ENCODE data around the gene ONECUT3.
"Not testable (repeated sequence)": the region's sequence is repeated elsewhere in the genome, so short reads cannot be mapped to it uniquely, and the experiment has no call there.

The ONECUT3 gene

GRCh38 chr19:1760786-1761527 lies 7.7 kb downstream of the ONECUT3 start:
- not testable (repeated sequence) for H3K79me1 ChIP-seq (replicated peaks; ENCODE audit: low read length, poor library complexity, severe bottlenecking); H3K27ac ChIP-seq (ENCODE audit: low read length, poor library complexity, severe bottlenecking); DNase-seq; H2AK5ac ChIP-seq (ENCODE audit: low read length, severe bottlenecking); H3K4me1 ChIP-seq (ENCODE audit: control insufficient read depth, insufficient read depth, low read depth, low read length); H3K4ac ChIP-seq (ENCODE audit: low read depth in 1 of 2, low read length in 2 of 2); H3K18ac ChIP-seq (ENCODE audit: low read depth in 1 of 2, low read length in 2 of 2); H3K14ac ChIP-seq (ENCODE audit: low read length in 2 of 2); H3K4me2 ChIP-seq (ENCODE audit: low read length, poor library complexity, severe bottlenecking); H2BK5ac ChIP-seq (ENCODE audit: low read depth, low read length, poor library complexity, severe bottlenecking); H4K91ac ChIP-seq (ENCODE audit: low read length); H4K8ac ChIP-seq (ENCODE audit: low read length); H2BK12ac ChIP-seq (ENCODE audit: low read length in 2 of 2); H2BK15ac ChIP-seq (ENCODE audit: low read depth, poor library complexity, severe bottlenecking); H3K36me3 ChIP-seq (ENCODE audit: control insufficient read depth in 1 of 2, insufficient read depth in 2 of 2, low read depth in 1 of 2, low read length in 2 of 2); H2BK120ac ChIP-seq (ENCODE audit: low read depth, low read length); H3K9ac ChIP-seq (ENCODE audit: low read length); H3K4me3 ChIP-seq (ENCODE audit: insufficient read depth in 1 of 2, low read depth in 1 of 2, low read length in 2 of 2); H2AFZ ChIP-seq (ENCODE audit: low read depth, low read length); H3K9me3 ChIP-seq (ENCODE audit: control insufficient read depth, low read length); H3K23ac ChIP-seq (ENCODE audit: low read length in 2 of 2)
- peaks cover 93 to 100% of the 10 kb centered on the region in 2 experiments for H3K27me3 ChIP-seq (ENCODE audit: control insufficient read depth in 1 of 2, insufficient read depth in 1 of 2, low read length in 2 of 2)
- 18% methylated on average over 13 of the region's 15 CpGs for WGBS

GRCh38 chr19:1761528-1762242 lies 8.4 kb downstream of the ONECUT3 start:
- peaks cover 0 to 3% of the 10 kb centered on the region in 2 experiments for H3K36me3 ChIP-seq (ENCODE audit: control insufficient read depth in 1 of 2, insufficient read depth in 2 of 2, low read depth in 1 of 2, low read length in 2 of 2)
- peaks cover 93 to 100% of the 10 kb centered on the region in 2 experiments for H3K27me3 ChIP-seq (ENCODE audit: control insufficient read depth in 1 of 2, insufficient read depth in 1 of 2, low read length in 2 of 2)
- no peak overlapping the region for H2BK12ac ChIP-seq (ENCODE audit: low read length in 2 of 2)
- H3K79me1 ChIP-seq (replicated peaks; ENCODE audit: low read length, poor library complexity, severe bottlenecking): no peaks in the 10 kb centered on the region
- no peak overlapping the region for H4K8ac ChIP-seq (ENCODE audit: low read length)
- H3K14ac ChIP-seq (ENCODE audit: low read length in 2 of 2): no peak overlapping the region
- no peak overlapping the region for H3K27ac ChIP-seq (ENCODE audit: low read length, poor library complexity, severe bottlenecking)
- no peak overlapping the region for H2AK5ac ChIP-seq (ENCODE audit: low read length, severe bottlenecking)
- H3K18ac ChIP-seq (ENCODE audit: low read depth in 1 of 2, low read length in 2 of 2): no peak overlapping the region
- DNase-seq: no peak
- H2BK120ac ChIP-seq (ENCODE audit: low read depth, low read length): no peak overlapping the region
- H2BK15ac ChIP-seq (ENCODE audit: low read depth, poor library complexity, severe bottlenecking): no peak overlapping the region
- 10% methylated on average over 30 of the region's 30 CpGs for WGBS
- no peak overlapping the region for H3K9ac ChIP-seq (ENCODE audit: low read length)
- H3K4me1 ChIP-seq (ENCODE audit: control insufficient read depth, insufficient read depth, low read depth, low read length): peaks cover 9% of the 10 kb centered on the region
- H4K91ac ChIP-seq (ENCODE audit: low read length): no peak overlapping the region
- no peak overlapping the region for H3K4ac ChIP-seq (ENCODE audit: low read depth in 1 of 2, low read length in 2 of 2)
- no peak overlapping the region for H2AFZ ChIP-seq (ENCODE audit: low read depth, low read length)
- H3K9me3 ChIP-seq (ENCODE audit: control insufficient read depth, low read length): no peaks in the 10 kb centered on the region
- no peak overlapping the region for H3K4me2 ChIP-seq (ENCODE audit: low read length, poor library complexity, severe bottlenecking)
- no peak overlapping the region for H2BK5ac ChIP-seq (ENCODE audit: low read depth, low read length, poor library complexity, severe bottlenecking)
- H3K23ac ChIP-seq (ENCODE audit: low read length in 2 of 2): no peak overlapping the region
- H3K4me3 ChIP-seq (ENCODE audit: insufficient read depth in 1 of 2, low read depth in 1 of 2, low read length in 2 of 2): no peak overlapping the region

- no peak overlapping the region for H2BK5ac ChIP-seq (ENCODE audit: low read depth, low read length, poor library complexity, severe bottlenecking)
- no peak overlapping the region for H2BK15ac ChIP-seq (ENCODE audit: low read depth, poor library complexity, severe bottlenecking)
- H3K4me1 ChIP-seq (ENCODE audit: control insufficient read depth, insufficient read depth, low read depth, low read length): peaks cover 6% of the 10 kb centered on the region
- H3K4ac ChIP-seq (ENCODE audit: low read depth in 1 of 2, low read length in 2 of 2): no peak overlapping the region
- no peak overlapping the region for H3K27ac ChIP-seq (ENCODE audit: low read length, poor library complexity, severe bottlenecking)
- no peaks in the 10 kb centered on the region for H3K79me1 ChIP-seq (replicated peaks; ENCODE audit: low read length, poor library complexity, severe bottlenecking)
- no peak overlapping the region for H3K4me3 ChIP-seq (ENCODE audit: insufficient read depth in 1 of 2, low read depth in 1 of 2, low read length in 2 of 2)
- no peak overlapping the region for H3K23ac ChIP-seq (ENCODE audit: low read length in 2 of 2)
- no peak overlapping the region for H3K18ac ChIP-seq (ENCODE audit: low read depth in 1 of 2, low read length in 2 of 2)
- no peak overlapping the region for H4K91ac ChIP-seq (ENCODE audit: low read length)
- no peak overlapping the region for H3K4me2 ChIP-seq (ENCODE audit: low read length, poor library complexity, severe bottlenecking)
- no peak overlapping the region for H2BK12ac ChIP-seq (ENCODE audit: low read length in 2 of 2)
- DNase-seq: no peak
- peaks cover 0 to under 1% of the 10 kb centered on the region in 2 experiments for H3K36me3 ChIP-seq (ENCODE audit: control insufficient read depth in 1 of 2, insufficient read depth in 2 of 2, low read depth in 1 of 2, low read length in 2 of 2)
- peaks cover 93 to 100% of the 10 kb centered on the region in 2 experiments for H3K27me3 ChIP-seq (ENCODE audit: control insufficient read depth in 1 of 2, insufficient read depth in 1 of 2, low read length in 2 of 2)
- H3K9me3 ChIP-seq (ENCODE audit: control insufficient read depth, low read length): no peaks in the 10 kb centered on the region
- H2AFZ ChIP-seq (ENCODE audit: low read depth, low read length): no peak overlapping the region
- no peak overlapping the region for H3K14ac ChIP-seq (ENCODE audit: low read length in 2 of 2)
- 19% methylated on average over 56 of the region's 56 CpGs for WGBS
- no peak overlapping the region for H2BK120ac ChIP-seq (ENCODE audit: low read depth, low read length)
- H2AK5ac ChIP-seq (ENCODE audit: low read length, severe bottlenecking): no peak overlapping the region
- no peak overlapping the region for H4K8ac ChIP-seq (ENCODE audit: low read length)
- no peak overlapping the region for H3K9ac ChIP-seq (ENCODE audit: low read length)
Observed at GRCh38 chr19:1762243-1763117, 9.2 kb downstream of the ONECUT3 start.
